ENCODE data around the gene NFATC2IP. TPM values are rescaled to one million over a fixed set of nuclear protein-coding genes. Genes with fewer than 3 reads are reported as not detected.
"Not testable (repeated sequence)": the region's sequence is repeated elsewhere in the genome, so short reads cannot be mapped to it uniquely, and the experiment has no call there.

NFATC2IP gene
- total RNA-seq, 1 donor from 2014 or later, result 26.0 TPM

- intact Hi-C loops (cut with DNase I), result no loop called here
- H3K4me1 ChIP-seq, result peaks cover 28% of the 10 kb centered on the region
- peak overlapping the region; percentile 83 for H3K27ac ChIP-seq
- TF ChIP-seq POLR2AphosphoS5 (IDR thresholded peaks at IDR 0.05; ENCODE audit: insufficient read depth in 1 of 2, low read depth in 1 of 2), result no peak
- no peak for TF ChIP-seq POLR2A (IDR thresholded peaks at IDR 0.05)
- TF ChIP-seq CTCF (IDR thresholded peaks at IDR 0.05), result no peak
- no peaks in the 10 kb centered on the region for H3K9me3 ChIP-seq
- H3K36me3 ChIP-seq, result peaks cover 0 to 11% of the 10 kb centered on the region in 2 donors
- DNase-seq (ENCODE audit: extremely low spot score in 2 of 2), result no peak
- no peaks in the 10 kb centered on the region for H3K27me3 ChIP-seq
- H3K4me3 ChIP-seq, result peak overlapping the region; percentile 81 to 82
Measured at GRCh38 chr16:28975158-28975599, 24.4 kb downstream of the NFATC2IP start.

- peak in 1 of 3 experiments; percentile 17 for TF ChIP-seq CTCF (IDR thresholded peaks at IDR 0.05)
- TF ChIP-seq POLR2A (IDR thresholded peaks at IDR 0.05), result no peak
- no peak for TF ChIP-seq POLR2AphosphoS5 (IDR thresholded peaks at IDR 0.05; ENCODE audit: insufficient read depth in 1 of 2, low read depth in 1 of 2)
- Histone ChIP-seq H3K4me1 (peaks cover 28% of the 10 kb centered on the region), H3K27ac (no peak overlapping the region), H3K36me3 (peaks cover 0 to 39% of the 10 kb centered on the region in 2 donors), H3K4me3 (no peak overlapping the region), H3K27me3 (no peaks in the 10 kb centered on the region), H3K9me3 (no peaks in the 10 kb centered on the region)
- intact Hi-C loops (cut with DNase I), result no loop called here
- DNase-seq (ENCODE audit: extremely low spot score in 2 of 2), result no peak
Measured at GRCh38 chr16:28977703-28978662, 27.2 kb downstream of the NFATC2IP start.

GRCh38 chr16:28980330-28980729 is 29.6 kb downstream of the NFATC2IP start:
- H3K9me3 ChIP-seq; H3K27ac ChIP-seq; H3K27me3 ChIP-seq; H3K4me3 ChIP-seq; intact Hi-C loops (cut with DNase I); DNase-seq (ENCODE audit: extremely low spot score in 2 of 2): not testable (repeated sequence)
- Histone ChIP-seq H3K36me3 (peaks cover 0 to 51% of the 10 kb centered on the region in 2 donors), H3K4me1 (peaks cover 14% of the 10 kb centered on the region)

- TF ChIP-seq POLR2AphosphoS5 (IDR thresholded peaks at IDR 0.05; ENCODE audit: insufficient read depth in 1 of 2, low read depth in 1 of 2) (no peak), POLR2A (IDR thresholded peaks at IDR 0.05) (no peak), CTCF (IDR thresholded peaks at IDR 0.05) (no peak)
- Histone ChIP-seq H3K4me3 (no peak overlapping the region), H3K9me3 (no peaks in the 10 kb centered on the region), H3K4me1 (peaks cover 8% of the 10 kb centered on the region), H3K36me3 (peaks cover 0 to 51% of the 10 kb centered on the region in 2 donors), H3K27ac (no peak overlapping the region), H3K27me3 (no peaks in the 10 kb centered on the region)
- DNase-seq (ENCODE audit: extremely low spot score in 2 of 2), result no peak
- intact Hi-C loops (cut with DNase I), result no loop called here
Measured at GRCh38 chr16:28980929-28981328, 30.2 kb downstream of the NFATC2IP start.

GRCh38 chr16:28981517-28981916 is 30.8 kb downstream of the NFATC2IP start:
- H3K36me3 ChIP-seq, result peaks cover 0 to 55% of the 10 kb centered on the region in 2 donors
- DNase-seq (ENCODE audit: extremely low spot score in 2 of 2), result no peak
- intact Hi-C loops (cut with DNase I), result no loop called here

More at GRCh38 chr16:28981517-28981916, 30.8 kb downstream of the NFATC2IP start:
- peaks cover 3% of the 10 kb centered on the region for H3K4me1 ChIP-seq
- no peaks in the 10 kb centered on the region for H3K9me3 ChIP-seq
- H3K27me3 ChIP-seq, result no peaks in the 10 kb centered on the region
- no peak overlapping the region for H3K4me3 ChIP-seq
- no peak for TF ChIP-seq POLR2AphosphoS5 (IDR thresholded peaks at IDR 0.05; ENCODE audit: insufficient read depth in 1 of 2, low read depth in 1 of 2)
- no peak for TF ChIP-seq CTCF (IDR thresholded peaks at IDR 0.05)
- no peak for TF ChIP-seq POLR2A (IDR thresholded peaks at IDR 0.05)
- H3K27ac ChIP-seq, result no peak overlapping the region
